RPMI8226 (cell line): ENCODE measurements around the gene CLEC17A.

ENCODE experiments used
- DNase-seq: peaks from one replicate; pipeline ENCODE4 v3.0.0-alpha.2; 2015

The CLEC17A gene

DNA sequence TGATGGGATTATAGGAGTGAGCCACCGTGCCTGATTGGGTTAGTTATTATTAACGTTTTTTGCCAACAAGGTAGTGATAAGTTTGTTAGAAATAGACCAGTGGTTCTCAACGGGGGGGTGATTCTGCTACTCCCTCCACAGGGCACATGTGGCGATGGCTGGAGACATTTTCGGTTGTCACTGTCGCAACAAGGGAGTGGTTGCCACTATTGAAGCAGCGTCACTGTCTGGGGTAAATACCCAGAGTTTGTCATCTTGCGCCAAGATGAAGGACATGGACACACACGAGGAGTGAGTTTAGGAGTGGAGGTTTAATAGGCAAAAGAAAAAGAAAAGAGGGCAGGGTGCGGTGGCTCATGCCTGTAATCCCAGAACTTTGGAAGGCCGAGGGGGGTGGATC, 72.8 kb downstream of the CLEC17A start:
- DNase-seq = no peak

DNA sequence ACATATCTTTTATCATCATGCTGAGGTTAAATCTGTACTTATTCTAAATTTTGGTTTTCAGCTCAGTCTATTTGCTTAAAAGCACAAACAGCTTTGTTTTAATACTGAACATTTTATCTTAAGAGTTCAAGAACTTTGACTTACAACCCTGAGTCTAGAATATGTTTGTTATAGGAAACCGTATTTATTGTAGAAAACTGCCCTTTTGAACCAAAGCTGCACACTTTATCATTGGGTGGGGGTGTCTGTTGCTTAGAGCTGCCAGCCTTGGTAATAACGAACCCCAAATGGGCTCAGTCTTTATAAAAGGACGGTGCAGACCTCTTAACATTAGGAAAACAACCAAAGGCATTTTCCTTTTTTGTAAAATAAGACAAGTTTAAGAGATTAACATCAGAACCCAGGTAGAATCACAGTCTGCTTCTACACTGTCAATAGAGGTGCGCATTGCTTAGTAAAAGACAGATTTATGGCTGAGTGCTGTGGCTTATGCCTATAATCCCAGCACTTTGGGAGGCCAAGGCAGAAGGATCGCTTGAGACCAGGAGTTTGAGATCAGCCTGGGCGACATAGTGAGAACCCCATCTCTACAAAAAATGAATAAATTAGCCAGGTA, 77.1 kb downstream of the CLEC17A start:
- no peak for DNase-seq

DNA sequence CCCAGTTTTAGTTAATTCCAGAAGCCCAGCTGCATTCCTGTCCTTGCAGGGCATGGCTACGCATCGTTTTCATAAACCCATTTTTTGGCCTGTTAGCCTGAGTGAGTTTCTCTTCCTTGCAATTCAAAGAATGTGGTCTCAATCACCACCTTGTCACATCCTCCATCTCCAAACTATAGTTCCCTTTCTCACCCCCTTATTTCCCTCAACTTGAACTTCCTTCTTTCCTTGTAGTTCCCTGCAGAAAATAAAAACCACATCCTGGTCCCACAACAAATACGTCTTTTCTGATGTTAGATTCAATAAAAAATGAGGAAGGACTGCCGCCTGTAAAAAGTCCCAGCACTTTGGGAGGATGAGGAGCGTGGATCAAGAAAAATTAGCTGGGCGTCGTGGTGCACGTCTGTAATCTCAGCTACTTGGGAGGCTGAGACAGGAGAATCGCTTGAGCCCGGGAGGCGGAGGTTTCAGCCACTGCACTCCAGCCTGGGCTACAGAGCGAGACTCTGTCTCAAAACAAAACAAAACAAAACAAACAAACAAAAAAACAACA, 78.6 kb downstream of the CLEC17A start:
- no peak for DNase-seq
